Hepatocyte (in vitro differentiated cells): Measurements from ENCODE around the gene NID1.

Experiments
- EZH2 ChIP-seq: fragments of 200-600 bp; sonication (generic); IDR thresholded peaks from 2 replicates; pipeline ENCODE4 v1.6.1; 2016; ENCODE audit warnings: antibody characterized with exemption, mild to moderate bottlenecking, borderline replicate concordance
- EZH2phosphoT487 ChIP-seq: fragments of 200-600 bp; sonication (generic); IDR thresholded peaks from one replicate; pipeline ENCODE4 v1.6.1; 2018; ENCODE audit warnings: antibody characterized with exemption, mild to moderate bottlenecking, low read depth, moderate library complexity; ENCODE audit not compliant: unreplicated experiment, severe bottlenecking
- TF ChIP-seq, protein P1 (sequence below): fragments of 200-600 bp; sonication (generic); IDR thresholded peaks from 2 replicates; pipeline ENCODE4 v1.5.1; 2016; ENCODE audit warnings: antibody characterized with exemption, mild to moderate bottlenecking; ENCODE audit not compliant: poor library complexity

DNA sequence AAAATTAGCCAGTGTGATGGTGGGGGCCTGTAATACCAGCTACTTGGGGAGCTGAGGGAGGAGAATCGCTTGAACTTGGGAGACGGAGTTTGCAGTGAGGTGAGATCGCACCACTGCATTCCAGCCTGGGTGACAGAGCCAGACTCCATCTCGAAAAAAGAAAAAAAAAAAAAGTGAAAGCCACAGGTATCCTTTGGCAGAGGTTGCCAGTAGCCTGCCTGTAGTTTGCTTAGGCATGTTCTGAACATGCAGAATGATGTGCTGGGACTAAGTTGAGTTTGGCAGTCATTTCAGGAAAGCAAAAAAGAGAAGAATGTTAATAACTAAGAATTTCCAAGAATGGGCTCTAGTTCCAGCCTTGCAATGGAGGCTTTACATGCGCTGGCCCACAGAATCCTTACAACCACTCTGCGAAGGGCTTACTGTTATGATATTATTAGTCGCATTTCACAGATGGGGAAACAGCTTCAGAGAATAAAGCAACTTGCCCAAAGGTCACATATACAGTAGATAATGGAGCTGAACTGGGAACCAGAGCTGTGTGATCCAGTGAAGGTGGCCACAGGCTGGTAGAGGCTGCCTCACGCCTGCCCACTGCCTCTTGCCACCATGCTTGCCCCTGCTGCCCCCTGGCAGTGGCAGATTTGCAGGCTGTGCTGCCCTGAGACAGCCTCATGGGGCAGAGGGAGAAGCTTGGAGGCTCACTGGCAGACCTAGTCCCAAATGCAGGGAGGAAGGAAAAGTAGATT, 131.7 kb downstream of the NID1 start:
- TF ChIP-seq, protein P1, sequence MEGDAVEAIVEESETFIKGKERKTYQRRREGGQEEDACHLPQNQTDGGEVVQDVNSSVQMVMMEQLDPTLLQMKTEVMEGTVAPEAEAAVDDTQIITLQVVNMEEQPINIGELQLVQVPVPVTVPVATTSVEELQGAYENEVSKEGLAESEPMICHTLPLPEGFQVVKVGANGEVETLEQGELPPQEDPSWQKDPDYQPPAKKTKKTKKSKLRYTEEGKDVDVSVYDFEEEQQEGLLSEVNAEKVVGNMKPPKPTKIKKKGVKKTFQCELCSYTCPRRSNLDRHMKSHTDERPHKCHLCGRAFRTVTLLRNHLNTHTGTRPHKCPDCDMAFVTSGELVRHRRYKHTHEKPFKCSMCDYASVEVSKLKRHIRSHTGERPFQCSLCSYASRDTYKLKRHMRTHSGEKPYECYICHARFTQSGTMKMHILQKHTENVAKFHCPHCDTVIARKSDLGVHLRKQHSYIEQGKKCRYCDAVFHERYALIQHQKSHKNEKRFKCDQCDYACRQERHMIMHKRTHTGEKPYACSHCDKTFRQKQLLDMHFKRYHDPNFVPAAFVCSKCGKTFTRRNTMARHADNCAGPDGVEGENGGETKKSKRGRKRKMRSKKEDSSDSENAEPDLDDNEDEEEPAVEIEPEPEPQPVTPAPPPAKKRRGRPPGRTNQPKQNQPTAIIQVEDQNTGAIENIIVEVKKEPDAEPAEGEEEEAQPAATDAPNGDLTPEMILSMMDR = no peak
- TF ChIP-seq EZH2 (no peak), EZH2phosphoT487 (no peak)
